GM12801 (cell line): Measurements from ENCODE around the gene TRIP13.

Source experiments
- CTCF ChIP-seq: IDR thresholded peaks from one replicate; pipeline ENCODE4 v1.5.1; 2011; ENCODE audit warnings: control low read depth; ENCODE audit not compliant: insufficient read length; ENCODE audit errors: extremely low read depth

Gene TRIP13

GRCh38 chr5:882253-883183 is 10.2 kb upstream of the TRIP13 start:
- no peak for TF ChIP-seq CTCF

GRCh38 chr5:883475-884181 is 9.1 kb upstream of the TRIP13 start:
- TF ChIP-seq CTCF, result no peak

GRCh38 chr5:884345-885126 is 8.1 kb upstream of the TRIP13 start:
- TF ChIP-seq CTCF, result no peak

- TF ChIP-seq CTCF, result no peak
These were observed 7.6 kb upstream of the TRIP13 start for GRCh38 chr5:885127-885442.

- TF ChIP-seq CTCF, result no peak
These were observed 7.2 kb upstream of the TRIP13 start for GRCh38 chr5:885529-885928.

- TF ChIP-seq CTCF, result no peak
These were observed 6.6 kb upstream of the TRIP13 start for GRCh38 chr5:886036-886435.

- no peak for TF ChIP-seq CTCF
These were observed 5.9 kb upstream of the TRIP13 start for GRCh38 chr5:886716-887325.
